ENCODE data around the gene IL4R.

DNA sequence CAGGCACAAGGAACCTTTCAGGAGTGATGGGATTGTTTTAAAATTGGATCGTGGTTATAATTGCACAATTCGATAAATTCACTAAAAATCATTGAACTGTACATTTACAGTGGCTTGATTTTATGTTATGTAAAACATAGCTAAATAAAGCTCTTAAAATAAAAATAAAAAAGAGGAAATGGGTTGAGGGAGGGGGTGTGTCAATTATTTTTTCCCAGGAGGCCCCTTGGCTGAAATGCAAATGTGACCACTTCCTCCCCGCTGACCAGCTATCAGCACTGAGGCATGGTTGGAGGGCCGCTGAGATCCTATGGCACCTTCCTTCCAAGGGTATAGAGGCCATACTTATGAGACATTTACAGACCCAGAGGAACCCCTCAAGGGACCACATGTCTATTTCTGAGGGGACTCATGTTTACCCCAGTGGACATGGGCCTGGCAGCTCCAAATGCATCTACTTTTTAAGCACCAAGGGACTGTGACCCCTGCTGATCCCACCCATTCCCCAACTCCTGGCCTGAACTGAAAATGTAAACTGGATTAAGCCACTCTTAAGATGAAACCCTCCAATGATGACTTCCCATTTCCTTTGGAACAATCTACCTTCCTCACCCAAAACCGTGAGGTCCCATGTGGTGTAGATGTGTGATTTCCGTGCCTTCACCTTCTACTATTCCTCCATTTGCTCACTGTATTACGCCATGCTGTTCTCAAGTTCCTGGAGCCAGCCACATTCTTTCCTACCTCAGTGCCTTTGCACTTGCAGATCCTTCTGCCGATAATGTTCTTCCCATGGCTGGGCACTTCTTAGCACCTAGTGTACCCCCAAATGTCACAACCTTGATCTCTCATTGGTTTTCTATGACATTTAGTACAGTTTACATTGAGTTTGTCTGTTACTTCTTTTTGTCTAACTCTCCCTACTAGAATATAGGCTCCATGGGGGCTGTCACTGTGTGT, 85.4 kb downstream of the IL4R start:
- TF ChIP-seq, protein P1, sequence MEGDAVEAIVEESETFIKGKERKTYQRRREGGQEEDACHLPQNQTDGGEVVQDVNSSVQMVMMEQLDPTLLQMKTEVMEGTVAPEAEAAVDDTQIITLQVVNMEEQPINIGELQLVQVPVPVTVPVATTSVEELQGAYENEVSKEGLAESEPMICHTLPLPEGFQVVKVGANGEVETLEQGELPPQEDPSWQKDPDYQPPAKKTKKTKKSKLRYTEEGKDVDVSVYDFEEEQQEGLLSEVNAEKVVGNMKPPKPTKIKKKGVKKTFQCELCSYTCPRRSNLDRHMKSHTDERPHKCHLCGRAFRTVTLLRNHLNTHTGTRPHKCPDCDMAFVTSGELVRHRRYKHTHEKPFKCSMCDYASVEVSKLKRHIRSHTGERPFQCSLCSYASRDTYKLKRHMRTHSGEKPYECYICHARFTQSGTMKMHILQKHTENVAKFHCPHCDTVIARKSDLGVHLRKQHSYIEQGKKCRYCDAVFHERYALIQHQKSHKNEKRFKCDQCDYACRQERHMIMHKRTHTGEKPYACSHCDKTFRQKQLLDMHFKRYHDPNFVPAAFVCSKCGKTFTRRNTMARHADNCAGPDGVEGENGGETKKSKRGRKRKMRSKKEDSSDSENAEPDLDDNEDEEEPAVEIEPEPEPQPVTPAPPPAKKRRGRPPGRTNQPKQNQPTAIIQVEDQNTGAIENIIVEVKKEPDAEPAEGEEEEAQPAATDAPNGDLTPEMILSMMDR (IDR thresholded peaks at IDR 0.05), result no peak
- no peak for TF ChIP-seq POLR2AphosphoS5 (IDR thresholded peaks at IDR 0.05; ENCODE audit: insufficient read depth in 1 of 2, low read depth in 1 of 2)
